Measurements from ENCODE around the gene AURKA. TPM values are rescaled to one million over a fixed set of nuclear protein-coding genes. Genes with fewer than 3 reads are reported as not detected.
A peak's percentile ranks its signal among the peaks of the same experiment; 100 is the strongest.

AURKA gene
- total and polyA plus RNA-seq, 9 of the 15 experiments (the other 6 are each of a cell fraction or from before 2014, with no cell fraction given) = 72.7 to 162 (median 113) TPM

DNA sequence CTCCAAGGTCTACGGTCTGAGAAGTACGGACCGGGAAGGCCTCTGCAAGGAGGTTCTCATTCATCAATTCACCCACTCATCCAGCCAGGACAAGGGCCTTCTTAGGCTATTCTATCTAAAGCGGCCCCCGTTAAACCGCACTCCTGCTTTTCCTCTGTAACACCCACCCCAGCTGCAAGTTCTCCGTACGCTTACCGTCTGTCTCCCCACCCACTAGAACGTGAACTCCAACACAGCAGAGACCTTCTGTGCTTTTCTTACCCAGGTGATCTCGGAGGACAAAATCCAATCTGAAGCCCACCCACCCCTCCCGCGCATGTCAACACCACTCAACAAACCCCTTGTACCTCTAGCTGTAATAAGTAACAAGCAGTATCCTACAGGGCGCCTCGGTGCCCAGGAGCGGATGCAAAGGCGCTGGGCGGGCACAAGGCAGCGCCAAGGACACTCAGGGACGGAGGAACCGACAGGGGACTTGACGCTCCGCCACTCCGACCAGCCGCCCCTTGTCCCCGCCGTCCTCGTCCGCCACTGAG lies 351 bp downstream of the AURKA start (continued):
- TF ChIP-seq HOMEZ (CRISPR knock-in tag; IDR thresholded peaks at IDR 0.05) (no peak), ZNF232 (CRISPR knock-in tag; IDR thresholded peaks at IDR 0.05) (peak; percentile 27; the same call in 1 of the 2 replicates), MAZ (CRISPR knock-in tag; conservative IDR thresholded peaks at IDR 0.05 in 1 of 2, IDR thresholded peaks at IDR 0.05 in 1 of 2) (no peak), TRIM24 (IDR thresholded peaks at IDR 0.05) (no peak), CHAMP1 (IDR thresholded peaks at IDR 0.05) (no peak), ZSCAN29 (IDR thresholded peaks at IDR 0.05) (no peak), NCOA1 (IDR thresholded peaks at IDR 0.05; ENCODE audit: low read depth) (no peak), HINFP (tag; conservative IDR thresholded peaks at IDR 0.05; ENCODE audit: low read depth) (no peak), JUND (IDR thresholded peaks at IDR 0.05; ENCODE audit: borderline replicate concordance, low read depth, low read length) (no peak), JUND (tag; IDR thresholded peaks at IDR 0.05; ENCODE audit: borderline replicate concordance, low read depth, low read length) (no peak), IRF1 (CRISPR knock-in tag; IDR thresholded peaks at IDR 0.05; ENCODE audit: borderline replicate concordance) (no peak), PURB (CRISPR knock-in tag; IDR thresholded peaks at IDR 0.05; ENCODE audit: low read depth) (no peak), HDAC6 (IDR thresholded peaks at IDR 0.05; ENCODE audit: low read depth, low read length) (no peak), ZBTB2 (IDR thresholded peaks at IDR 0.05) (no peak), GABPB1 (CRISPR knock-in tag; IDR thresholded peaks at IDR 0.05) (peak; percentile 26; the same call in 1 of the 2 replicates)
- TF ChIP-seq, protein P1, sequence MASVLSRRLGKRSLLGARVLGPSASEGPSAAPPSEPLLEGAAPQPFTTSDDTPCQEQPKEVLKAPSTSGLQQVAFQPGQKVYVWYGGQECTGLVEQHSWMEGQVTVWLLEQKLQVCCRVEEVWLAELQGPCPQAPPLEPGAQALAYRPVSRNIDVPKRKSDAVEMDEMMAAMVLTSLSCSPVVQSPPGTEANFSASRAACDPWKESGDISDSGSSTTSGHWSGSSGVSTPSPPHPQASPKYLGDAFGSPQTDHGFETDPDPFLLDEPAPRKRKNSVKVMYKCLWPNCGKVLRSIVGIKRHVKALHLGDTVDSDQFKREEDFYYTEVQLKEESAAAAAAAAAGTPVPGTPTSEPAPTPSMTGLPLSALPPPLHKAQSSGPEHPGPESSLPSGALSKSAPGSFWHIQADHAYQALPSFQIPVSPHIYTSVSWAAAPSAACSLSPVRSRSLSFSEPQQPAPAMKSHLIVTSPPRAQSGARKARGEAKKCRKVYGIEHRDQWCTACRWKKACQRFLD (CRISPR knock-in tag; IDR thresholded peaks at IDR 0.05) = no peak
- TF ChIP-seq, protein P2, sequence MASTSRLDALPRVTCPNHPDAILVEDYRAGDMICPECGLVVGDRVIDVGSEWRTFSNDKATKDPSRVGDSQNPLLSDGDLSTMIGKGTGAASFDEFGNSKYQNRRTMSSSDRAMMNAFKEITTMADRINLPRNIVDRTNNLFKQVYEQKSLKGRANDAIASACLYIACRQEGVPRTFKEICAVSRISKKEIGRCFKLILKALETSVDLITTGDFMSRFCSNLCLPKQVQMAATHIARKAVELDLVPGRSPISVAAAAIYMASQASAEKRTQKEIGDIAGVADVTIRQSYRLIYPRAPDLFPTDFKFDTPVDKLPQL (IDR thresholded peaks at IDR 0.05; ENCODE audit: extremely low read depth, insufficient read length) = no peak

All from K562 (cell line).